Activated naive CD4-positive, alpha-beta T cell treated with anti-CD3 and anti-CD28 coated beads for 36 hours (primary cell): ENCODE data around the gene SCNN1B. TPM values are rescaled to one million over a fixed set of nuclear protein-coding genes. Genes with fewer than 3 reads are reported as not detected.

Experiments used
- CTCF ChIA-PET: fragments of 350-600 bp; sonication (Branson Sonifier 250); formaldehyde crosslinking; loops from one replicate; lab custom pipeline; 2021; ENCODE audit warnings: antibody characterized with exemption; lab: Charles Lee
- DNase-seq: peaks from one replicate; pipeline ENCODE4 v3.0.0-alpha.2; 2020
- H3K27ac Mint-ChIP-seq: one replicate; pipeline ENCODE4 v1.8.0; 2021; ENCODE audit warnings: mild to moderate bottlenecking, mixed read lengths
- H3K27me3 Mint-ChIP-seq: one replicate; pipeline ENCODE4 v1.8.0; 2021; ENCODE audit warnings: low read depth, mixed read lengths
- H3K36me3 Mint-ChIP-seq: one replicate; pipeline ENCODE4 v1.8.0; 2021; ENCODE audit warnings: low read depth, mixed read lengths
- H3K4me1 Mint-ChIP-seq: one replicate; pipeline ENCODE4 v1.8.0; 2021; ENCODE audit warnings: low read depth, mixed read lengths
- H3K4me3 Mint-ChIP-seq: one replicate; pipeline ENCODE4 v1.8.0; 2021; ENCODE audit warnings: mild to moderate bottlenecking, moderate library complexity, mixed read lengths
- H3K9me3 Mint-ChIP-seq: one replicate; pipeline ENCODE4 v1.8.0; 2021; ENCODE audit warnings: mixed read lengths
- intact Hi-C: fragments of 100-400 bp; cut with micrococcal nuclease; formaldehyde crosslinking; loops from one replicate; pipeline ENCODE4 v1.15.1; 2023
- total RNA-seq, 2 experiments: library from RNA; stranded (reverse); gene quantifications; one replicate each; pipeline ENCODE4 v1.2.3, GENCODE V29; 2021

SCNN1B gene
- total RNA-seq, 2 experiments from 2014 or later = not detected

- H3K4me1 Mint-ChIP-seq = no peaks in the 10 kb centered on the region
- no peak for DNase-seq
- intact Hi-C loops = no loop called here
- CTCF ChIA-PET = no interaction called here
- H3K4me3 Mint-ChIP-seq = no peak overlapping the region
- H3K27ac Mint-ChIP-seq = no peak overlapping the region
- H3K9me3 Mint-ChIP-seq = peaks cover 1% of the 10 kb centered on the region
- no peaks in the 10 kb centered on the region for H3K36me3 Mint-ChIP-seq
- H3K27me3 Mint-ChIP-seq = peaks cover 37% of the 10 kb centered on the region
These were observed 25.3 kb upstream of the SCNN1B start for GRCh38 chr16:23276821-23277220.

DNA sequence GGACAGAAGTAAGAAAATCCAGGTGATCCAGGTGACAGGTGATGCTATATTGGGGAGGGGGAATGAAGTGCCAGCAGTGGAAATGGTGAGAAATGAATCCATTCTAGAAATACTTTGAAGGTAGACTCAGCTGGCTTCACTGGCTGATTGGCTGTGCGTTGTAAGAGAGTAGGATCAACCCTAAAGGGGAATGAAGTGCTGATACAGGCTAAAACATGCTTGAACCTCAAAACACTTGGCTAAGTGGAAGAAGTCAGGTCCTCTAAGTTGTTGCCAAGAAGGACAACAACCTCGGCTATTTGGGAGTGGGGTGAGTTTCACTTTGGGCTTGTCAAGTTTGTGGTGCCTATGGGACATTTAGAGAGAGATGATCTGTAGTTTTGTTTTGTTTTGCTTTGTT is 24.1 kb upstream of the SCNN1B start:
- no peak overlapping the region for H3K27ac Mint-ChIP-seq
- no peak for DNase-seq
- H3K27me3 Mint-ChIP-seq = peaks cover 36% of the 10 kb centered on the region
- no peaks in the 10 kb centered on the region for H3K4me1 Mint-ChIP-seq
- CTCF ChIA-PET = no interaction called here
- no peak overlapping the region for H3K4me3 Mint-ChIP-seq
- no peaks in the 10 kb centered on the region for H3K36me3 Mint-ChIP-seq
- intact Hi-C loops = no loop called here
- H3K9me3 Mint-ChIP-seq = no peaks in the 10 kb centered on the region

GRCh38 chr16:23279721-23280153 is 22.4 kb upstream of the SCNN1B start:
- DNase-seq = no peak
- Mint-ChIP-seq H3K27ac (no peak overlapping the region), H3K27me3 (peaks cover 34% of the 10 kb centered on the region), H3K36me3 (no peaks in the 10 kb centered on the region), H3K9me3 (no peaks in the 10 kb centered on the region), H3K4me1 (no peaks in the 10 kb centered on the region), H3K4me3 (no peak overlapping the region)
- CTCF ChIA-PET = no interaction called here
- intact Hi-C loops = no loop called here

DNA sequence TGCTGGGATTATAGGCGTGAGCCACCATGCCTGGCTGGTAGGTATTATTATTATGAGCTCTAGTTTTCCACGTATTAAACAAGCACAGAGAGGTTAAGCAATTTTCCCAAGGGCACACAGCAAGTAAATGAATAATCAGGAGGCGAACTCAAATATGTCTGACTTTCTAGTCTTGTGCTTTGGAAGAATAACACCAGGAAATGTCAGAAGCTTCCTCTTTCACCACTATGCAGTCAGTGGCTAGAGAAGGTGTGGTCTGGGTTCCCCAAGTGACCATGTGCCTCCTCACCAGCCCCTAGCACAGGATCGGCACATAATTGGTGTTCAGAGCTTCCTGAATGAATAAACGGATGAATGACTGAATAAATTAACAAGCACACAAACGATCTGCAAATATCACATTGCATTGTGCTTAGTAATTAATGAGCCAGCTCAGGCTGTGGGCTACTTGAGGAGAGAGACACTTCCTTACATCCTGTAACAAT is 21.6 kb upstream of the SCNN1B start:
- intact Hi-C loops = no loop called here
- no peak for DNase-seq
- Mint-ChIP-seq H3K36me3 (no peaks in the 10 kb centered on the region), H3K27ac (no peak overlapping the region), H3K4me3 (no peak overlapping the region), H3K9me3 (no peaks in the 10 kb centered on the region), H3K27me3 (peaks cover 26% of the 10 kb centered on the region), H3K4me1 (no peaks in the 10 kb centered on the region)
- CTCF ChIA-PET = interaction anchor here (0.6 kb wide), 1 partner anchor 46 kb away, joined by 7 read pairs; no protein-coding TSS in a partner anchor

DNA sequence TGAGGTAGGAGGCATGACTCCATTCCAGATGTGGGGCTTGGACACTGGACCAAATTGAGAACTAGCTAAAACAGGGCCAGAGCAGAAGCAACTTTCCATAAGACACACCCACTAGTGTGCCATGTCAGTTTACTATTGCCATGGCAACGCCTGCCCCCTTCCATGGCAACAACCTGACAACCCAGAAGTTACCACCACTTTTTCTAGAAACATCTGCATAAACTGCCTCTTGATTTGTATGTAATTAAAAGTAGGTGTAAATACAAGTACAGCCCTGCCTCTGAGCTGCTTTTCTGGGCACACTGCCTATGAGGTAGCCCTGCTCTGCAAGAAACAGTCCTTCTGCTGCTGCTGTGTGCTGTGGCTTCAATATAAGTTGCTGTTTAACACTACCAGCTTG is 19.5 kb upstream of the SCNN1B start:
- CTCF ChIA-PET = no interaction called here
- Mint-ChIP-seq H3K27me3 (peaks cover 18% of the 10 kb centered on the region), H3K9me3 (no peaks in the 10 kb centered on the region), H3K27ac (no peak overlapping the region), H3K4me3 (no peak overlapping the region), H3K4me1 (no peaks in the 10 kb centered on the region), H3K36me3 (no peaks in the 10 kb centered on the region)
- DNase-seq = no peak
- intact Hi-C loops = no loop called here

DNA sequence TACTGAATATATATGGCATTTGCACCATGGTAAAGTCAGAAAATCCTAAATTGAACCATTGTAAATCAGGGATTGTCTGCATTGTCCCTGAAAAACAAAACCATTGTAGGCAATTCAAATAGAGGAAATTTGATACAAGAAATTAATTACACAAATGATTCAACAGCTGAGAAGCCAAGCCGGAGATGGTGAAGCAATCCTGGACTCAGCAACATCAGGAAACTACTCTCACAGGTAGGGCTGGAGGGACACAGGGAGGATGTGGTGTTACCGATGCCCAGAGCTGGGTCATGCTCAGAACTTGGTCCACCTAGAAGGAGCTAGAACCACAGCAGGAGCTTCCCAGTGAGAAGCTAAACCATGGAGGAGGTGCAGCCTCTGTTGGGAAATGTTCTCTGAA is 18.5 kb upstream of the SCNN1B start:
- H3K36me3 Mint-ChIP-seq = no peaks in the 10 kb centered on the region
- peaks cover 9% of the 10 kb centered on the region for H3K27me3 Mint-ChIP-seq
- peaks cover under 1% of the 10 kb centered on the region for H3K4me1 Mint-ChIP-seq
- no peaks in the 10 kb centered on the region for H3K9me3 Mint-ChIP-seq
- no peak overlapping the region for H3K27ac Mint-ChIP-seq
- intact Hi-C loops = no loop called here
- CTCF ChIA-PET = no interaction called here
- no peak for DNase-seq
- no peak overlapping the region for H3K4me3 Mint-ChIP-seq

DNA sequence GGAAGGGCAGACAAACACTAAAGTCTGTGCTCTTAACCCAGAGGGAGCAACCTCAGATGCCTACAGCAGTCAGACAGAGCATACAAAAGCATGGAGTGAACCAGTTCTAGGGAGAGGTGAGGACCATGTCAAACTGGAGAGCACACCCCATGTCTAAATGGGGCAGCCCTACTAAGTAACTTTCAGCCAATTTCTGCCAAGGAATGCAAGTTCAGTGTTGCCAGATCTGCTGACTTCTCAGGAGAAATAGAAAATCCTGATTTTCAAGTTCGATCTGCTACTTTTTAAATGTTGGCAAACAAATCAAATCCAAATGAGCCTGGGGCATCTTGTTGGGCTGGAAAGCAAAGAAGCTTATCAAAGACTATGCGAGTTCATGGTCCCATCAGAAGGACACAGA is 17.5 kb upstream of the SCNN1B start:
- peaks cover 5% of the 10 kb centered on the region for H3K27me3 Mint-ChIP-seq
- CTCF ChIA-PET = no interaction called here
- H3K27ac Mint-ChIP-seq = no peak overlapping the region
- no peaks in the 10 kb centered on the region for H3K9me3 Mint-ChIP-seq
- no peak for DNase-seq
- intact Hi-C loops = no loop called here
- H3K4me3 Mint-ChIP-seq = no peak overlapping the region
- H3K36me3 Mint-ChIP-seq = no peaks in the 10 kb centered on the region
- peaks cover 3% of the 10 kb centered on the region for H3K4me1 Mint-ChIP-seq

- CTCF ChIA-PET = no interaction called here
- no peak for DNase-seq
- H3K4me1 Mint-ChIP-seq = peaks cover 3% of the 10 kb centered on the region
- H3K9me3 Mint-ChIP-seq = no peaks in the 10 kb centered on the region
- no peak overlapping the region for H3K4me3 Mint-ChIP-seq
- no peaks in the 10 kb centered on the region for H3K36me3 Mint-ChIP-seq
- no peak overlapping the region for H3K27ac Mint-ChIP-seq
- H3K27me3 Mint-ChIP-seq = peaks cover 5% of the 10 kb centered on the region
- intact Hi-C loops = no loop called here
These were observed 16.0 kb upstream of the SCNN1B start for GRCh38 chr16:23286131-23286532.

DNA sequence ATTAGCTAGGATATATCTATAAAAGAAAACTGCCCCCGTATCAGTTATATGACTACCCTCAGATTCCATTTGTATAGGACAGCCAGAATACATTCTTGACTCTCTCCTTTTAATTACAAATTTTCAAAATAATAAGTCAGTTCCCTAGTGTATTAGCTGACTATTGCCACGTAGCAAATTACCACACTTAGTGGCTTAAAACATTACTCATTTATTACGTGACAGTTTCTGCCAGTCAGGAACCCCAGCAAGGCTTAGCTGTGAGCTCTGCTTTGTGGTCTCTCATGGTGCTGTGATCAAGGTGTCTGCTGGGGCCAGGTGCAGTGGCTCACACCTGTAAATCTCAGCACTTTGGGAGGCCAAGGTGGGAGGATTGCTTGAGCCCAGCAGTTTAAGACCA is 13.9 kb upstream of the SCNN1B start:
- Mint-ChIP-seq H3K27me3 (peaks cover 1% of the 10 kb centered on the region), H3K4me3 (no peak overlapping the region), H3K27ac (no peak overlapping the region), H3K9me3 (no peaks in the 10 kb centered on the region), H3K36me3 (no peaks in the 10 kb centered on the region), H3K4me1 (peaks cover 3% of the 10 kb centered on the region)
- CTCF ChIA-PET = interaction anchor here (0.6 kb wide), 1 partner anchor 565 kb away, joined by 3 read pairs; no protein-coding TSS in a partner anchor
- DNase-seq = no peak
- intact Hi-C loops = no loop called here

- H3K36me3 Mint-ChIP-seq = no peaks in the 10 kb centered on the region
- DNase-seq = no peak
These were observed 13.2 kb upstream of the SCNN1B start for GRCh38 chr16:23288726-23289512.

GRCh38 chr16:23290189-23291062 is 11.7 kb upstream of the SCNN1B start:
- H3K4me3 Mint-ChIP-seq = no peak overlapping the region
- no peak overlapping the region for H3K27ac Mint-ChIP-seq
- H3K4me1 Mint-ChIP-seq = peaks cover 3% of the 10 kb centered on the region
- no peaks in the 10 kb centered on the region for H3K9me3 Mint-ChIP-seq
- no peaks in the 10 kb centered on the region for H3K36me3 Mint-ChIP-seq
- no peak for DNase-seq
- intact Hi-C loops = no loop called here
- peaks cover 7% of the 10 kb centered on the region for H3K27me3 Mint-ChIP-seq
- CTCF ChIA-PET = no interaction called here

More at GRCh38 chr16:23288726-23289512, 13.2 kb upstream of the SCNN1B start:
- H3K9me3 Mint-ChIP-seq = no peaks in the 10 kb centered on the region
- peaks cover 3% of the 10 kb centered on the region for H3K4me1 Mint-ChIP-seq
- CTCF ChIA-PET = interaction anchor here (0.6 kb wide), 1 partner anchor 84 kb away, joined by 3 read pairs; no protein-coding TSS in a partner anchor
- no peak overlapping the region for H3K4me3 Mint-ChIP-seq
- intact Hi-C loops = no loop called here
- H3K27me3 Mint-ChIP-seq = peaks cover 1% of the 10 kb centered on the region
- H3K27ac Mint-ChIP-seq = no peak overlapping the region

GRCh38 chr16:23293016-23293415 is 9.1 kb upstream of the SCNN1B start:
- DNase-seq = no peak
- Mint-ChIP-seq H3K36me3 (no peaks in the 10 kb centered on the region), H3K27ac (no peak overlapping the region), H3K4me3 (no peak overlapping the region), H3K27me3 (peaks cover 11% of the 10 kb centered on the region), H3K4me1 (peaks cover 3% of the 10 kb centered on the region), H3K9me3 (no peaks in the 10 kb centered on the region)
- intact Hi-C loops = no loop called here
- CTCF ChIA-PET = no interaction called here
